AG04450 (cell line): ENCODE measurements around the gene ME1. TPM values are rescaled to one million over a fixed set of nuclear protein-coding genes. Genes with fewer than 3 reads are reported as not detected.

ENCODE experiments used
- CTCF ChIA-PET: fragments of 300-600, 350-600 bp; formaldehyde crosslinking; extraction: SDS; loops from one replicate; lab custom pipeline; 2022; ENCODE audit warnings: antibody characterized with exemption, inconsistent platforms; lab: Charles Lee
- POLR2A ChIA-PET: fragments of 350-600 bp; formaldehyde crosslinking; extraction: SDS; loops from one replicate; lab custom pipeline; 2021; ENCODE audit warnings: antibody characterized with exemption, inconsistent platforms; lab: Yijun Ruan, JAX
- DNase-seq: peaks from one replicate; pipeline ENCODE4 v3.0.0-alpha.2; 2011; ENCODE audit warnings: low read depth, low spot score
- H3K27ac ChIP-seq: one replicate; pipeline ENCODE4 v1.5.1; 2012; ENCODE audit warnings: low read depth, low read length, control low read depth
- H3K27me3 ChIP-seq: one replicate; pipeline ENCODE4 v1.6.0; 2012; ENCODE audit warnings: low read length; ENCODE audit not compliant: control insufficient read depth, insufficient read depth
- H3K4me3 ChIP-seq: 2 replicates; pipeline ENCODE4 v1.5.1; 2011; ENCODE audit warnings: mild to moderate bottlenecking, low read depth, low read length, control low read depth
- H3K9me3 ChIP-seq: 2 replicates; pipeline ENCODE4 v1.5.1; 2012; ENCODE audit warnings: low read length; ENCODE audit not compliant: control insufficient read depth, insufficient read depth
- CTCF ChIP-seq: IDR thresholded peaks from 2 replicates; pipeline ENCODE4 v1.5.1; 2011; ENCODE audit warnings: low read depth, low read length, control low read depth, inconsistent platforms
- polyA plus RNA-seq: library from polyadenylated mRNA; depleted of rRNA; stranded (reverse); fragments of >200 nt; gene quantifications from 2 replicates; pipeline ENCODE4 v1.2.3, GENCODE V29; 2011

The ME1 gene
- polyA plus RNA-seq, 1 experiment: 31.8 TPM

- ChIA-PET CTCF (interaction anchor here (3.2 kb wide), 1 partner anchor 136 kb away, joined by 28 read pairs; the partner anchor contains the start of genes DOP1A and UBE3D), POLR2A (no interaction called here)
- no peaks in the 10 kb centered on the region for H3K9me3 ChIP-seq
- no peak for TF ChIP-seq CTCF
- H3K4me3 ChIP-seq: no peak overlapping the region
- no peak for DNase-seq
- H3K27ac ChIP-seq: no peak overlapping the region
- no peaks in the 10 kb centered on the region for H3K27me3 ChIP-seq
Measured at GRCh38 chr6:83202031-83202430, 228.8 kb downstream of the ME1 start.

GRCh38 chr6:83199863-83200225 lies 231.0 kb downstream of the ME1 start:
- no peak for TF ChIP-seq CTCF
- Histone ChIP-seq H3K9me3 (no peaks in the 10 kb centered on the region), H3K27me3 (no peaks in the 10 kb centered on the region), H3K4me3 (no peak overlapping the region), H3K27ac (no peak overlapping the region)
- ChIA-PET CTCF (interaction anchor here (1.7 to 7.0 kb wide), 3 partner anchors 15 to 134 kb away, joined by 9 to 65 read pairs (median 21); partner anchors contain the start of genes DOP1A and UBE3D), POLR2A (no interaction called here)
- DNase-seq: peak; percentile 47

DNA sequence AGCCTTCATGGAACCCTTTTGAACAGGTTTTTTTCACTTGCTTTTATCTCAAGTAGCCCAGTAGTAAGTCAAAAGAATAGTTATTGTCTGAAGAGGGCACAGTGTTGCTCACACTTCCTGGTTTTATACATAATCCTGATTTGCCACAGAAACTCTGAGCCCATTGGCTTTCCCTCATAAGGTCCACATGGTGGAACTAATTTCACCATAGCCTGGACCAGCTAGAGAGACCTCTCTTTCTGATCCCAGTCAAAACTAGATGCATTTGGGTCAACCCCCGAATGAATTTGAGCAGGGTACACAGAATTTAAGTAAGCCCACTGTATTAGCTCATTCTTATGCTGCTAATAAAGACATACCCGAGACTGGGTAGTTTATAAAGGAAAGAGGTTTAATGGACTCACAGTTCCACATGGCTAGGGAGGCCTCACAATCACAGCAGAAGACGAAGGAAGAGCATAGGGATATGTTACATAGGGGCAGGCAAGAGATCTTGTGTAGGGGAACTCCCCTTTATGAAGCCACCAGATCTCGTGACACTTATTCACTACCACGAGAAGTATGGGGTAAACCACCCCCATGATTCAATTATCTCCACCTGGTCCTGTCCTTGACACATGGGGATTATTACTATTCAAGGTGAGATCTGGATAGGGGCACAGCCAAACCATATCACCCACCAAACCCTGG lies 231.5 kb downstream of the ME1 start:
- H3K27me3 ChIP-seq: no peaks in the 10 kb centered on the region
- POLR2A ChIA-PET: interaction anchor here (0.6 kb wide), 1 partner anchor 62 kb away, joined by 10 read pairs; no protein-coding TSS in a partner anchor
- DNase-seq: no peak
- H3K4me3 ChIP-seq: no peak overlapping the region
- CTCF ChIA-PET: interaction anchor here (0.6 to 7.0 kb wide), 3 partner anchors 16 to 133 kb away, joined by 3 to 65 read pairs (median 21); partner anchors contain the start of genes DOP1A and UBE3D
- H3K27ac ChIP-seq: no peak overlapping the region
- H3K9me3 ChIP-seq: no peaks in the 10 kb centered on the region
- TF ChIP-seq CTCF: no peak

DNA sequence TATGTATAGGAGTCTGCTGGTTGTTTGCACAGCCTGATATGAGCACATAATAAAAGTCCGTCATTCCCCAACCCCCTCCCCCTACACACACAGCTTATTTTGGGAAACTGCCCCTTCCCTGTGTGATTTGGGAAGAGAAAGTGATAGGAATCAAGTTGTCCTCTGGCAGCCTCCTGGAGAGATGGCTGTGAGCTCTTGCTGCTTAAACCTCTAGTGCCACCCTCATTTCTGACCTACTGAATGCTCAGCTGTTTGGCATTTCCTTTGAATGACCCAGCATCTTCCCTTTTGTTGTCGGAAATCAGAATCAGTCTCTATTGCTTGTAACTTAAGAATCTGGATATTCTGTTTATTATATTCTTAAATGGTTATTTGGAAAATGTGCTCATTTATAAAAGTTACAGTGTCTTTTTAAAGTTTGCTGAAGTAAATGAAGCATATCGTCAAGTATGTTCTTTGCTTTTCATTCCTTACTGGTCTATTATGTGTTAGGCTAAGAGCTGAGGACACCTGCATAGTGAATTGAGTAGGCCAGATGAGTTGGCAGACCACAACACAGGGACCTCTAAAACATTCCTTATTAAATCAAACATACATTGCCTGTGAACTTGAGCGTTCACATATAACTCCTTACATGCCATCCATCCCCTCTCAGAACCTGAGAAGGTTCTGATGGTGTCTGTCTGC lies 232.2 kb downstream of the ME1 start:
- Histone ChIP-seq H3K4me3 (no peak overlapping the region), H3K27me3 (no peaks in the 10 kb centered on the region), H3K9me3 (no peaks in the 10 kb centered on the region; the same call in 1 of the 2 replicates), H3K27ac (no peak overlapping the region)
- DNase-seq: no peak
- TF ChIP-seq CTCF: no peak
- POLR2A ChIA-PET: interaction anchor here (0.6 kb wide), 1 partner anchor 62 kb away, joined by 10 read pairs; no protein-coding TSS in a partner anchor
- CTCF ChIA-PET: interaction anchor here (0.6 to 7.0 kb wide), 8 partner anchors 17 to 316 kb away, joined by 3 to 65 read pairs (median 4); partner anchors contain the start of genes DOP1A, PRSS35 and UBE3D
